GM18507 (cell line): ENCODE results near the gene WDCP.
"Not testable (repeated sequence)": the region's sequence is repeated elsewhere in the genome, so short reads cannot be mapped to it uniquely, and the experiment has no call there.

Experiments used
- DNase-seq: peaks from one replicate; pipeline ENCODE4 v3.0.0; 2011; ENCODE audit warnings: low read depth; ENCODE audit not compliant: insufficient read length; ENCODE audit errors: extremely low spot score
- FAIRE-seq: peaks from 2 replicates; lab custom pipeline; 2011; peaks lifted over from hg19 to GRCh38; lab: Jason Lieb, UNC

Gene WDCP

DNA sequence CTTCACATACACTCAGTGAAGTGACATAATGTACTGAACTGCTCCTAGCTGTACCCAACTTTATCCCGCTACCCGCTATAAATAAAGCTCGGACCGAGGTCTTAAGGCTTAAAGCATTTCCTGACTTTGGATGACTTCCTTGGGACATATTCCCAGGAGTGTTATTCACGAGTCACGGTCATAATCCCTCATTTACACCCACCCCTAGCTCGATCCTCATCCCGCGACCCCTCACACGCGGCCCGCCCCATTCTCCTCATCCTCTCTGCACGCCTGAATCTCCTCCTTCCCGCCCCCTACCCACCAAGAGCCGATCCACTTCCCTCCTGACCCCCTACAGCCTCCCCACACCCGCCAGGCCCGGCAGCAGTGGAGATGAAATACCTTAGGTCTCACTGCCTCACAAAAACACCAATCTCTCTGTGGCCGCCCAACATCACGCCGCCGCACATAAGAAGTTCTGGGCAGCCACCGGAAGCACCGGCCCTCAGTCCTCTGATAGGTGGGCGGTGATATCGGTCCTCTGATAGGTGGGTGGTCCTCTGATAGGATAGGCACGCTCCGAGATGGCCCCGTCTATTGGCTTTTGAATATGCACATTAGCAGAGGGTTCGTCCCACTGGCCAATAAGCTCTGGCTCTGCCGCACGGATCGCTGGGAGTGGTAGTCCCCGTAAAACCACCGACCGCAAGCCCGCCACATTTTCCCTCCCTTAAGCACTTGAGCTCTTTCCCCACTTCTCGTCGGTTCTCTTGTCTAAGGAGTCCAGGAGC is at the start of gene WDCP:
Gene WDCP, minus strand, starts transcription at position 462 of the 773 bp plus-strand sequence. CDS start 7,897 bp downstream, outside the sequence.
- FAIRE-seq (peak; percentile 99), DNase-seq (peak; percentile 79)

DNA sequence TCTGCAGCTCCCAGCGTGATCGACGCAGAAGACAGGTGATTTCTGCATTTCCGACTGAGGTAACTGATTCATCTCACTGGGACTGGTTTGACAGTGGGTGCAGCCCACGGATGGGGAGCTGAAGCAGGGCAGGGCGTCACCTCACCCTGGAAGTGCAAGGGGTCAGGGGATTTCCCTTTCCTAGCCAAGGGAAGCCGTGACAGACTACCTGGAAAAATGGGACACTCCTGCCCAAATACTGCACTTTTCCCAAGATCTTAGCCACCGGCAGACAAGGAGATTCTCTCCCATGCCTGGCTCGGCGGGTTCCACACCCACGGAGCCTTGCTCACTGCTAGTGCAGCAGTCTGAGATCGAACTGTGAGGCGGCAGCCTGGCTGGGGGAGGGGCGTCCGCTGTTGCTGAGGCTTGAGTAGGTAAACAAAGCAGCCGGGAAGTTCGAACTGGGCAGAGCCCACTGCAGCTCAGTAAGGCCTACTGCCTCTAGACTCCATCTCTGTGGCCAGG is 48.0 kb upstream of the WDCP start:
- not testable (repeated sequence) for FAIRE-seq, DNase-seq

DNA sequence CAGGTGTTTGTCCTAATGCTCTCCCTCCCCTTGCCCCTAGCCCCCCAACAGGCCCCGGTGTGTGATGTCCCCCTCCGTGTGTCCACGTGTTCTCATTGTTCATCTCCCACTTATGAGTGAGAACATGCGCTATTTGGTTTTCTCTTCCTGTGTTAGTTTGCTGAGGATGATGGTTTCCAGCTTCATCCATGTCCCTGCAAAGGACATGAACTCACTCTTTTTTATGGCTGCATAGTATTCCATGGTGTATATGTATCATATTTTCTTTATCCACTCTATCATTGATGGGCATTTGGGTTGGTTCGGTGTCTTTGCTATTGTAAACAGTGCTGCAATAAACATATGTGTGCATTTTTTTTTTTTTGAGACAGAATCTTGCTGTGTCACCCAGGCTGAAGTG is 46.1 kb upstream of the WDCP start:
- DNase-seq, FAIRE-seq: not testable (repeated sequence)

DNA sequence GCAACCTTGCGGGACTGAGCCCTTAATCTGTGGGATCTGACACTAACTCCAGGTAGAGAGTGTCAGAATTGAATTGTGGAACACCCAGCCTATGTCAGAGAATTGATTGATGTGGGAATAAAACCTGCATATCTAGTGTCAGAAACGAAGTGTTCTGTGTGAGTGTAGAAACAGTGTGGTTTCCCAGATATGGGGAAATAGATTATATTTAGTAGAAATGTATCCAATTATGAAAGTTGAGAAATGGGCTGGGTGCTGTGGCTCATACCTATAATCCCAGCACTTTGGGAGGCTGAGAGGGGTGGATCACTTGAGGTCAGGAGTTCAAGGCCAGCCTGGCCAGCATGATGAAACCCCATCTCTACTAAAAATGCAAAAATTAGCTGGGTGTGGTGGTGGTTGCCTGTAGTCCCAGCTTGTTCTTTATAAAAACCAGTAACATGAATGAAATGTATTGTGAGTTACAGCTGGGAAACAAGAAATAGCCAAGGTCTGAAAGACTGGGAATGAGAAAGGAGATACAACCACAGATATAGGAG is 41.7 kb upstream of the WDCP start:
- no peak for FAIRE-seq
- no peak for DNase-seq

GRCh38 chr2:24087032-24087431 is 39.8 kb upstream of the WDCP start:
- DNase-seq (no peak), FAIRE-seq (no peak)

DNA sequence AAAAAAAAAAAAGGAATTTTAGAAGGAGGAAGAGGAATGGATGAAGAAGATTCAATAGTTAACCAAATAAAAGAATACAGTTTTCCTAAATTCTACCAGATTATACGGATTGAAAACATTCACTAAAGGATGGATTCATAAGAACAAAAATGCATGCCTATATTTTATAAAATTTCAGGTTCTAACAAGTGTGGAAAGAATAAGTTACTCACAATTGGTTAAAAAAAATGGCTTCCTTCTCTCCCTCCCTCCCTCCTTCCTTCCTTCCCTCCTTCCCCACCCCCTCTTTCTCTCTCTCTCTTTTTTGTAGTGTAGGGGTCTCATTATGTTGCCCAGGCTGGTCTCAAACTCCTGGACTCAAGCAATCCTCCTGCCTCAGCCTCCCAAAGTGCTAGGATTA is 39.0 kb upstream of the WDCP start:
- FAIRE-seq (no peak), DNase-seq (no peak)

- no peak for FAIRE-seq
Observed at GRCh38 chr2:24085200-24085489, 38.0 kb upstream of the WDCP start.

DNA sequence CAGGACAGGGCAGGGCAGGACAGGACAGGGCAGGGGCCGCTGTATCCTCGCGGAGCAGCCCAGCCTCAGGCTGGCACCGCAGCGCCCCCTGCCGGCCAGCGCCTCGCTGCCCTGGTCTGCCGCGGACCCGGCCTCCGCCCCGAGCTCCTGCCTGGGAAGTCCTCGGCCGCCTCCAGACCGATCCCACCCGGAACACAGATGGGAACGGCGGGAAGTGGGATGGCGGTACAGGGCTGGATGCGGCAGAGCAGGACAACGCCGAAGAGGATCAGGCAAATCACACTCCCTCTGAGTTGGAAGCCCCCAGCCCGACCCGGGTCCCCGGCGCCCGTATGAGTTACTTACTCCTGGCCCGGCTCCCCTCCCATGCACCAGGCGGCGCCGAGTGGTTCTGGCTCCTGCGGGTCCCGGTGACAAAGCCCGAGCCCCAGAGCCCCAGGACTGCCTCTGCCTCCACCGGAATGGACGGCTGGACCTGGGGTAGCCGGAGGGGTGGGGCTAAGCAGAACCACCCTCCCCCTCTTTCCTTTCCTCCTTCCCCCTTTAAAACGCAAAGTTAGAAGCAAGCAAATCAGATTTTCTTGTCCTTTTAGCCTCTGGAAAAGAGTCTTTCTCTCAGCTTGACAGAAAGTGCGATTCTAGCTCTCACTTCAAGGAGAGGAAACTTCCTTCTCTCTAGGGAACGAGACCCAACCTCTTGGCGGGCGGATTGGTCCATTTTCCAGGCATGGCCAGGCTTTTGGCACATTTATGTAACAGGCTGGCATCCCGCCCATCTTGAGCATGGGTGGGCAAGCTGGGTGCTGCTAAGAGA is 37.4 kb upstream of the WDCP start, which contains the start of gene TP53I3:
Gene TP53I3, minus strand, starts transcription at position 449 of the 814 bp plus-strand sequence. CDS start 508 bp downstream, outside the sequence.
- FAIRE-seq (peak; percentile 64), DNase-seq (peak; percentile 75)

More at GRCh38 chr2:24085200-24085489, 38.0 kb upstream of the WDCP start:
- no peak for DNase-seq

- DNase-seq (peak; percentile 58), FAIRE-seq (peak; percentile 76)
Observed at GRCh38 chr2:24083567-24084385, 36.6 kb upstream of the WDCP start.

GRCh38 chr2:24082787-24083566 is 35.8 kb upstream of the WDCP start:
- no peak for FAIRE-seq
- DNase-seq = no peak

GRCh38 chr2:24080701-24081100 is 33.5 kb upstream of the WDCP start:
- DNase-seq (no peak), FAIRE-seq (no peak)

DNA sequence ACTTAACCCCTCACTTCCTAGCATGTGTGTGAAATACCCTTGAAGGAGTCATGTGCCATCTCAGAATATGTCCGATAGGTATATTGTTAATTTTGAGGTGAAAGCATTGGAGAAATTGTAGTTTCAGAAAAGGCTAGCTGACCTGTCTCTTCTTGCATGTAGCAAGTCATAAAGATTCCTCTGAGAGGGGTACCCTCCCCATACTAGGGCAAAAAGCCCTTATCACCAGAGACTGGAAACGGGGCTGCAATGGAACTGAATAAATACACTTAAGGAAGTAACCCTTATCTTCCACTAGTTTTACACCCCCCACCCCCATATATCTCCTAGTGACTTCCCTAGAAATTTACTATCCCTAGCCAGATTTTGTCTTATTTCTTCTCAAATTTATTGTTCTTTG is 30.7 kb upstream of the WDCP start:
- FAIRE-seq (no peak), DNase-seq (no peak)

DNA sequence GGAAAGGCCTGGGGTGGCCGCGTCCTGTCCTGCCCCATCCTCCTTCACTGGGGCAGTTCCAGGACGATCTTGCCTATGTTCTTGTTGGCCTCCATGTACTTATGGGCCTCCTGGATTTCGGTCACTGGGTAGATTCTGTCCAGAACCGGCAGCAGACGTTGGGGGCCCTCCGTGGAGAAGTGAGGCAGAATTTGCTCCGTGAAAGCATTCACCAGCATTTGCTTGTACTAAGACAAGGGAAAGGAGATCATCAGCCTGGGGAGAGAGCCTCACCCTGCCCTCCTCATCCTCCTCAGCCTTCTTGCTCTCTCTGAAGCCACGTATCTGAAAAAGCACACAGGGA is 30.3 kb upstream of the WDCP start:
- FAIRE-seq (no peak), DNase-seq (no peak)

DNA sequence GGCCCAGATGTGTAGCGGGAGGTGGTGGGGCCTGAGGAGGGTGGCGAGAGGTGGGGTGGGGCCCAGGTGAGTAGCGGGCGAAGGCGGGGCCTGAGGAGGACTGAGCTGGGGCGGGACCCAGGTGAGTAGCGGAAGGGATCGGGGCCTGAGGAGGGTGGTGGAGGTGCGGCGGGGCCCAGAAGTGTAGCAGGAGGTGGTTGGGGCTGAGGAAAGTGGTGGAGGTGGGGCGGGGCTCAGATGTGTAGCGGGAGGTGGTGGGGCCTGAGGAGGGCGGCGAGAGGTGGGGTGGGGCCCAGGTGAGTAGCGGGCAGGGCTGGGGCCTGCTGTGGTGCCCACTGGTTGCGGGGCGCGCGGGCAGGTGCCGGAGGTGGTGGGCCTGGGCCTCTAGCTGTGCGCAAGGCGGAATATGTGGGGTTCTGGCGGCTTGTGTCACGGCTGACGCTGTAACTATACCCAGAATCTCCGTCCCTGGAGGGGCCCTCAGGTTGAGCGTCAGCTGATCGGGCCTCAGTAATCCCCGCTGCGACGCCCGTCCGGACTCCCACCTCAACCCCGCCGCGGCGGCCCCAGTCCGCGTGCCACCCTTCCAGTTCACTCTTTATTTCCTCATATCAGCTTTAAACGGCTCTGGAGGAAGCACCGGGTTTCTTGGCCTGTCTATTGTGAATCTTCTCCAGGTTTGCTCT is 29.8 kb upstream of the WDCP start:
- DNase-seq (no peak), FAIRE-seq (no peak)

DNA sequence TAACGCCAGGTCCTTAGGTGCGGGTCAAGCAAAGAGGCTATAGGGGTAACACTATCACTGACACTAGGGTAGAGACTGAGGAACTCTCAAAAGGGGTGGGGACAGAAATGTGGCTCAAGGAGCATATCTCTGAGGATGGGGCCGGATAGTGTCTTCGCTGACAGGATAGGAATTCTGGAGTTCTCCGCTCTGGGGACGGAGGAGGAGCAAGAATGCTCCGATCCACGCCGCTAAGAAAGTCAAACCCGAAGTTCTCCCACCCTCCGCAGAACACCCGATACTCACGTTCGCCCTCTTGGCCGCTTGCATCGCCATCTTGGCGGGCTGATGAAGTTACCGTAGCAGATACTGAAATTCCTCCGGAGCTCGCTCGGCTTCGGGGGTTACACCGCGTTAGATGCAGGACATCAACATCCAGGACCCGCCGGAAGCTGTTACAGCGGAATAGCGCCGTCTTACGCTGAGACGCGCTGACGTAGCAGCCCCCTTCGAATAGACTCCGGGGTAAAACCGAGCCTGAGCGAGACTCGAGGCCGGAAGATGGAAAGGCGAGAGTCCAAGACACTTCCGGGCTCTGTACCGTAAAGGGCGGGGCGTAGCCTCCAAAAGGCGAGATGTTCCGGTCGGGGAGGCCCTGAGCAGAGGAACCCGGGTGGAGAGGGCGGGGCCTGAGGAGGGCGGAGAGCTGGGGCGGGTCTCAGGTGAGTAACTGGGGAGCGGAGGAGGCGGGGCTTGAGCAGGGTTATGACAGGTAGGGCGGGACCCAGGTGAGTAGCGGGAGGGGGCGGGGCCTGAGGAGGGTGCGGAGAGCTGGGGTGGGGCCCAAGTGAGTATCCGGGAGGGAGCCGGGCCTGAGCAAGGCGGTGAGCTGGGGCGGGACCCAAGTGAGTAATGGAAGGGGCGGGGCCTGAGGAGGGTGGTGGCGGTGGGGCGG is 29.0 kb upstream of the WDCP start, which contains the start of gene SF3B6:
Gene SF3B6, minus strand, starts transcription at position 412 of the 934 bp plus-strand sequence. Its CDS starts 97 bp downstream, at position 315.
- FAIRE-seq (peak; percentile 99), DNase-seq (peak; percentile 84)

GRCh38 chr2:24075259-24075658 is 28.1 kb upstream of the WDCP start:
- DNase-seq (no peak), FAIRE-seq (no peak)

DNA sequence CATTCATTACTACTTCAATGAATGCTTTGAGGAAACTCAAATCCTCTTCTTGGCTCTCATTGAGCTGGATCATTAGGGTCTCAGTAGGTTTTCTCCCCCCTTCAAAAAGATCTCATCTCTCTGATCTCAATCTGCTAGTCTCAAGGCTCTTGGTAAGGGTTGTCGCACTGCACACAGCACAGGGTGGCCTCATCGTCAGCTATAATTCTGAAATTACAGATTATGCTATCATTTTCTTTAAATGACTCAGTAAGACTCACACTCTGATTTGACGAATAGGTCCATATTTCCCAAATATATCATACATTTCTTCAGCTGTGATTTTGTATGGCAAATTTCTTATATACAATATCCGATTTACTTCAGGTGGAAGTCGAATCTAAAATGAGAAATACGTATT is 26.6 kb upstream of the WDCP start:
- no peak for DNase-seq
- no peak for FAIRE-seq
